SK-N-SH (cell line): ENCODE measurements around the gene RSPH4A. TPM values are rescaled to one million over a fixed set of nuclear protein-coding genes. Genes with fewer than 3 reads are reported as not detected.
A peak's percentile ranks its signal among the peaks of the same experiment; 100 is the strongest.

Experiments
- CTCF ChIA-PET: fragments of 300-600, 350-600 bp; formaldehyde crosslinking; extraction: SDS; loops from one replicate; lab custom pipeline; 2021; lab: Yijun Ruan, JAX
- POLR2A ChIA-PET: fragments of 350-600 bp; sonication (Branson Sonifier 250); formaldehyde crosslinking; extraction: SDS; loops from one replicate; lab custom pipeline; 2020; ENCODE audit warnings: antibody characterized with exemption, inconsistent platforms; lab: Yijun Ruan, JAX
- DNase-seq: peaks from one replicate; pipeline ENCODE4 v3.0.0; 2012
- H2AFZ ChIP-seq: fragments of 200-600 bp; sonication (generic); 2 replicates; pipeline ENCODE4 v1.8.1; 2016; ENCODE audit warnings: antibody characterized with exemption, mild to moderate bottlenecking, low read depth
- H3F3A ChIP-seq: fragments of 200-600 bp; sonication (generic); replicated peaks from 2 replicates; pipeline ENCODE3; 2016; ENCODE audit warnings: antibody characterized with exemption, mild to moderate bottlenecking; ENCODE audit not compliant: insufficient read depth
- H3K27ac ChIP-seq, 2 experiments: fragments of 200-500 bp in 1 of 2; fragments of 200-600 bp in 1 of 2; sonication (Bioruptor generic) in 1 of 2; sonication (generic), shearing (Covaris generic) in 1 of 2; 2 replicates each; pipeline versions ENCODE4 v1.5.1 to v1.6.1; 2014 to 2016; ENCODE audit warnings: low read depth in 2 of 2, inconsistent platforms in 1 of 2, low read length in 1 of 2, mild to moderate bottlenecking in 1 of 2, mixed read lengths in 1 of 2
- H3K27me3 ChIP-seq: fragments of 200-600 bp; sonication (generic), shearing (Covaris generic); 2 replicates; pipeline ENCODE4 v1.6.1; 2016; ENCODE audit warnings: mixed run types; ENCODE audit not compliant: insufficient read depth
- H3K36me3 ChIP-seq, 2 experiments: fragments of 200-500 bp in 1 of 2; fragments of 200-600 bp in 1 of 2; sonication (Bioruptor generic) in 1 of 2; sonication (generic) in 1 of 2; replicated peaks in 1 of 2; 2 replicates each; pipeline versions ENCODE3 to v1.5.1; 2014 to 2016; ENCODE audit warnings: low read length in 1 of 2, mild to moderate bottlenecking in 1 of 2; ENCODE audit not compliant: insufficient read depth in 2 of 2, control insufficient read depth in 1 of 2
- H3K4me1 ChIP-seq, 2 experiments: fragments of 200-500 bp in 1 of 2; fragments of 200-600 bp in 1 of 2; sonication (Bioruptor generic) in 1 of 2; sonication (generic), shearing (Covaris generic) in 1 of 2; 2 replicates each; pipeline versions ENCODE4 v1.5.1 to v1.6.1; 2014 to 2016; ENCODE audit warnings: low read depth in 1 of 2, low read length in 1 of 2, mixed run types in 1 of 2; ENCODE audit not compliant: insufficient read depth in 2 of 2, control insufficient read depth in 1 of 2
- H3K4me2 ChIP-seq: fragments of 200-600 bp; sonication (generic), shearing (Covaris generic); 2 replicates; pipeline ENCODE4 v1.6.1; 2017; ENCODE audit warnings: mixed run types
- H3K4me3 ChIP-seq, 2 experiments: fragments of 200-500 bp in 1 of 2; fragments of 200-600 bp in 1 of 2; sonication (Bioruptor generic) in 1 of 2; sonication (generic), shearing (Covaris generic) in 1 of 2; 2 replicates each; pipeline versions ENCODE4 v1.5.1 to v1.8.1; 2014 to 2016; ENCODE audit warnings: low read depth in 2 of 2, inconsistent platforms in 1 of 2, low read length in 1 of 2, mild to moderate bottlenecking in 1 of 2, mixed read lengths in 1 of 2, moderate library complexity in 1 of 2
- H3K79me2 ChIP-seq: fragments of 200-600 bp; sonication (generic); 2 replicates; pipeline ENCODE4 v1.8.1; 2017; ENCODE audit warnings: mild to moderate bottlenecking; ENCODE audit not compliant: insufficient read depth
- H3K9ac ChIP-seq: fragments of 200-600 bp; sonication (generic); 2 replicates; pipeline ENCODE4 v1.6.1; 2017; ENCODE audit warnings: mixed run types
- H3K9me2 ChIP-seq: fragments of 200-600 bp; sonication (generic); 2 replicates; pipeline ENCODE4 v1.6.1; 2017; ENCODE audit warnings: mixed run types
- H3K9me3 ChIP-seq: fragments of 200-600 bp; sonication (generic); 2 replicates; pipeline ENCODE4 v1.6.1; 2017; ENCODE audit warnings: mixed run types, mild to moderate bottlenecking, moderate library complexity
- H4K20me1 ChIP-seq: fragments of 200-600 bp; sonication (generic); 2 replicates; pipeline ENCODE4 v1.6.1; 2017; ENCODE audit warnings: mild to moderate bottlenecking, mixed run types; ENCODE audit not compliant: insufficient read depth
- CHD2 ChIP-seq: fragments of 150-350 bp; IDR thresholded peaks from 2 replicates; pipeline ENCODE4 v1.6.1; 2018; ENCODE audit warnings: low read length; ENCODE audit not compliant: partially characterized antibody
- EZH2phosphoT487 ChIP-seq: fragments of 200-600 bp; sonication (generic); IDR thresholded peaks from 2 replicates; pipeline ENCODE4 v1.6.1; 2017; ENCODE audit warnings: low read depth, mixed run types, mild to moderate bottlenecking, antibody characterized with exemption, moderate library complexity, borderline replicate concordance
- FOSL2 ChIP-seq: IDR thresholded peaks from 2 replicates; pipeline ENCODE4 v1.4.0; 2012; ENCODE audit warnings: low read depth, mild to moderate bottlenecking, moderate library complexity, borderline replicate concordance
- FOXJ3 ChIP-seq: sonication (generic); formaldehyde crosslinking; IDR thresholded peaks from 2 replicates; pipeline ENCODE4 v1.5.1; 2020; ENCODE audit warnings: mild to moderate bottlenecking, missing genetic modification reagents
- FOXM1 ChIP-seq: IDR thresholded peaks from 2 replicates; pipeline ENCODE4 v1.4.0; 2012; ENCODE audit warnings: low read depth, mild to moderate bottlenecking
- GABPA ChIP-seq: IDR thresholded peaks from 2 replicates; pipeline ENCODE4 v1.4.0; 2012; ENCODE audit warnings: low read depth, mild to moderate bottlenecking
- GATA2 ChIP-seq: sonication (generic); formaldehyde crosslinking; IDR thresholded peaks from 2 replicates; pipeline ENCODE4 v1.5.0; 2020; ENCODE audit warnings: mild to moderate bottlenecking, missing genetic modification reagents
- MEF2A ChIP-seq: IDR thresholded peaks from 2 replicates; pipeline ENCODE4 v1.4.0; 2012; ENCODE audit warnings: low read depth, borderline replicate concordance
- NRF1 ChIP-seq: IDR thresholded peaks from 2 replicates; pipeline ENCODE4 v1.6.1; 2012; ENCODE audit warnings: low read depth, mild to moderate bottlenecking, low read length
- RXRA ChIP-seq: IDR thresholded peaks from 2 replicates; pipeline ENCODE4 v1.4.0; 2012; ENCODE audit warnings: low read depth, mild to moderate bottlenecking, borderline replicate concordance
- SIN3A ChIP-seq: IDR thresholded peaks from 2 replicates; pipeline ENCODE4 v1.6.1; 2012; ENCODE audit warnings: low read depth, mild to moderate bottlenecking, low read length, moderate library complexity, borderline replicate concordance
- TCF12 ChIP-seq: IDR thresholded peaks from 2 replicates; pipeline ENCODE4 v1.4.0; 2012
- YY1 ChIP-seq: IDR thresholded peaks from 2 replicates; pipeline ENCODE4 v1.4.0; 2012; ENCODE audit warnings: low read depth, mild to moderate bottlenecking
- WGBS: methylation state at CpG from one replicate; pipeline ENCODE4 v1.1.6; 2017; ENCODE audit warnings: low lambda C conversion rate; 5-methylcytosine and 5-hydroxymethylcytosine counted together
- polyA plus RNA-seq, 3 experiments: library from polyadenylated mRNA; depleted of rRNA; stranded (reverse); fragments of >200 nt; gene quantifications; 2 replicates each; pipeline ENCODE4 v1.2.3, GENCODE V29; 2012
- TF ChIP-seq, protein P1 (sequence below): fragments of 200-600 bp; sonication (generic); IDR thresholded peaks from 2 replicates; pipeline ENCODE4 v1.6.1; 2017; ENCODE audit warnings: antibody characterized with exemption, mild to moderate bottlenecking, moderate library complexity
- TF ChIP-seq, protein P2 (sequence below): IDR thresholded peaks from 2 replicates; pipeline ENCODE4 v1.4.0; 2012; ENCODE audit warnings: low read depth, borderline replicate concordance
- TF ChIP-seq, protein P3 (sequence below): fragments of 150-350 bp; IDR thresholded peaks from 2 replicates; pipeline ENCODE4 v1.6.1; 2017; ENCODE audit warnings: antibody characterized with exemption, low read length, low read depth, borderline replicate concordance
- TF ChIP-seq, protein P4 (sequence below): IDR thresholded peaks from 2 replicates; pipeline ENCODE4 v1.4.0; 2012; ENCODE audit warnings: low read depth

The RSPH4A gene
- polyA plus RNA-seq, 1 of the 3 experiments (the other 2 are of a cell fraction) = 0.30 TPM

DNA sequence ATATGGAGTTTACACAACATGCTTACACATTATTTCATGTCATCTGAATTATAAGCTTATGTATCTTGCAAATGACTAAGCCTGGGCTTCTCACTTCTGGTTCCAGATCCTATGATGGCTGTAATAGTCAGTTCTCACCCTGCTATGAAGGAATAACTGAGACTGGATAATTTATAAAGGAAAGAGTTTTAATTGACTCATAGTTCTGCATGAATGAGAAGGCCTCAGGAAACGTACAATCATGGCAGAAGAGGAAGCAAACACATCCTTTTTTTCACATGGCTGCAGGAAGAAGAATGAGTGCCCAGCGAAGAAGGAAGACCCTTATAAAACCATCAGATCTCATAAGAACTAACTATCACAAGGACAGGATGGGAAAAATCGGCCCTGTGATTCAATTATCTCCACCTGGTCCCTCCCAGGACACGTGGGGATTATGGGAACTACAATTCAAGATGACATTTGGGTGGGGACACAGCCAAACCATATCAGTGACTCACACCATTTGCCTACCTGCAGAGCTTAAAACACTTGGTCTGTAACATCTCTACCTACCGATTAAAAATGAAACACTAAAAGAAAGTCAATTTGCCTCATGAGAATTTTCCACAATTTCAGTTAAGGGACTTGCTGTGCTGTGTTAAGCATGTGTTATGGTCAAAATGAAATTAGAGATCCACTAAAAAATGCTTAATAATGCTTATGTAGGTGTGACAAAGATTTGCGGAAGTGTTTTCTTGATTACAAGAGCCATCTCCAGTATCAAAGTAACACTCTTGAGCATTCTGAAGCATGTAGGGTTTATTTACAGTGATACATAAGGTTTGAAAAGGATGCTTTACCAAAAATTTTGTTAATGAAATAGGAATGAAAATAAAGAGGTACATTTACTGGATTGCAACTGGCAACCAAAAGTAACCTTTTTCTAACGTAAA, 47.2 kb upstream of the RSPH4A start:
- Histone ChIP-seq H3K9me2 (no peaks in the 10 kb centered on the region), H3K4me3 (peak overlapping the region in 1 of 2 experiments; percentile 97; a peak in 1 of 4 replicates), H2AFZ (no peak overlapping the region), H3F3A (peaks cover 11% of the 10 kb centered on the region), H3K79me2 (peaks cover 45% of the 10 kb centered on the region), H3K4me1 (peaks cover 4 to 6% of the 10 kb centered on the region in 2 experiments; a peak in 3 of 4 replicates), H3K9ac (no peak overlapping the region), H3K27me3 (no peaks in the 10 kb centered on the region), H3K4me2 (peak overlapping the region; percentile 78; the same call in 1 of the 2 replicates), H3K36me3 (peaks cover 0 to 5% of the 10 kb centered on the region in 2 experiments), H3K27ac (no peak overlapping the region), H4K20me1 (no peaks in the 10 kb centered on the region), H3K9me3 (no peaks in the 10 kb centered on the region)
- WGBS = 82% methylated on average over 7 of the region's 7 CpGs
- CTCF ChIA-PET = interaction anchor here (1.0 to 5.4 kb wide), 4 partner anchors 9 to 351 kb away, joined by 3 to 38 read pairs (median 16); no protein-coding TSS in a partner anchor
- POLR2A ChIA-PET = no interaction called here
- TF ChIP-seq, protein P1, sequence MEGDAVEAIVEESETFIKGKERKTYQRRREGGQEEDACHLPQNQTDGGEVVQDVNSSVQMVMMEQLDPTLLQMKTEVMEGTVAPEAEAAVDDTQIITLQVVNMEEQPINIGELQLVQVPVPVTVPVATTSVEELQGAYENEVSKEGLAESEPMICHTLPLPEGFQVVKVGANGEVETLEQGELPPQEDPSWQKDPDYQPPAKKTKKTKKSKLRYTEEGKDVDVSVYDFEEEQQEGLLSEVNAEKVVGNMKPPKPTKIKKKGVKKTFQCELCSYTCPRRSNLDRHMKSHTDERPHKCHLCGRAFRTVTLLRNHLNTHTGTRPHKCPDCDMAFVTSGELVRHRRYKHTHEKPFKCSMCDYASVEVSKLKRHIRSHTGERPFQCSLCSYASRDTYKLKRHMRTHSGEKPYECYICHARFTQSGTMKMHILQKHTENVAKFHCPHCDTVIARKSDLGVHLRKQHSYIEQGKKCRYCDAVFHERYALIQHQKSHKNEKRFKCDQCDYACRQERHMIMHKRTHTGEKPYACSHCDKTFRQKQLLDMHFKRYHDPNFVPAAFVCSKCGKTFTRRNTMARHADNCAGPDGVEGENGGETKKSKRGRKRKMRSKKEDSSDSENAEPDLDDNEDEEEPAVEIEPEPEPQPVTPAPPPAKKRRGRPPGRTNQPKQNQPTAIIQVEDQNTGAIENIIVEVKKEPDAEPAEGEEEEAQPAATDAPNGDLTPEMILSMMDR = no peak
- TF ChIP-seq CHD2 (no peak), MEF2A (no peak), RXRA (no peak), EZH2phosphoT487 (no peak), NRF1 (no peak), GABPA (no peak), YY1 (no peak), GATA2 (no peak), FOXM1 (no peak), SIN3A (no peak), FOXJ3 (CRISPR knock-in tag) (no peak), TCF12 (no peak), FOSL2 (no peak)
- TF ChIP-seq, protein P2, sequence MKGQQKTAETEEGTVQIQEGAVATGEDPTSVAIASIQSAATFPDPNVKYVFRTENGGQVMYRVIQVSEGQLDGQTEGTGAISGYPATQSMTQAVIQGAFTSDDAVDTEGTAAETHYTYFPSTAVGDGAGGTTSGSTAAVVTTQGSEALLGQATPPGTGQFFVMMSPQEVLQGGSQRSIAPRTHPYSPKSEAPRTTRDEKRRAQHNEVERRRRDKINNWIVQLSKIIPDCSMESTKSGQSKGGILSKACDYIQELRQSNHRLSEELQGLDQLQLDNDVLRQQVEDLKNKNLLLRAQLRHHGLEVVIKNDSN = no peak
- TF ChIP-seq, protein P3, sequence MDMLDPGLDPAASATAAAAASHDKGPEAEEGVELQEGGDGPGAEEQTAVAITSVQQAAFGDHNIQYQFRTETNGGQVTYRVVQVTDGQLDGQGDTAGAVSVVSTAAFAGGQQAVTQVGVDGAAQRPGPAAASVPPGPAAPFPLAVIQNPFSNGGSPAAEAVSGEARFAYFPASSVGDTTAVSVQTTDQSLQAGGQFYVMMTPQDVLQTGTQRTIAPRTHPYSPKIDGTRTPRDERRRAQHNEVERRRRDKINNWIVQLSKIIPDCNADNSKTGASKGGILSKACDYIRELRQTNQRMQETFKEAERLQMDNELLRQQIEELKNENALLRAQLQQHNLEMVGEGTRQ = no peak
- TF ChIP-seq, protein P4, sequence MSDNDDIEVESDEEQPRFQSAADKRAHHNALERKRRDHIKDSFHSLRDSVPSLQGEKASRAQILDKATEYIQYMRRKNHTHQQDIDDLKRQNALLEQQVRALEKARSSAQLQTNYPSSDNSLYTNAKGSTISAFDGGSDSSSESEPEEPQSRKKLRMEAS = no peak
- DNase-seq = no peak
